ENCODE results near the gene NRM.
A peak's percentile ranks its signal among the peaks of the same experiment; 100 is the strongest.
"Not testable (repeated sequence)": the region's sequence is repeated elsewhere in the genome, so short reads cannot be mapped to it uniquely, and the experiment has no call there.

Gene NRM

GRCh38 chr6:30719791-30720737 lies 29.3 kb upstream of the NRM start, which contains the start of gene TUBB:
Gene TUBB (plus strand): TSS chr6:30720352. CDS start chr6:30720507, 155 bp downstream.
- DNase-seq = peak; percentile 96

- DNase-seq = no peak
Observed at GRCh38 chr6:30719356-30719755, 28.6 kb upstream of the NRM start.

- DNase-seq = not testable (repeated sequence)
Observed at GRCh38 chr6:30717845-30718720, 27.3 kb upstream of the NRM start.

- DNase-seq = peak; percentile 100
Observed at GRCh38 chr6:30717129-30717844, 26.5 kb upstream of the NRM start, which contains the start of gene MDC1. Gene MDC1 (minus strand): TSS chr6:30717281. CDS start chr6:30715175, 2,106 bp downstream.

GRCh38 chr6:30716879-30717128 lies 26.0 kb upstream of the NRM start:
- no peak for DNase-seq

GRCh38 chr6:30714263-30714662 lies 23.5 kb upstream of the NRM start:
- DNase-seq = no peak

- no peak for DNase-seq
Observed at GRCh38 chr6:30712441-30712945, 21.7 kb upstream of the NRM start.

- no peak for DNase-seq
Observed at GRCh38 chr6:30711758-30712380, 21.1 kb upstream of the NRM start.

- no peak for DNase-seq
Observed at GRCh38 chr6:30709101-30709868, 18.5 kb upstream of the NRM start.

GRCh38 chr6:30707281-30707850 lies 16.6 kb upstream of the NRM start:
- no peak for DNase-seq

GRCh38 chr6:30705620-30706019 lies 14.8 kb upstream of the NRM start:
- no peak for DNase-seq

GRCh38 chr6:30703821-30704220 lies 13.0 kb upstream of the NRM start:
- DNase-seq = no peak

- DNase-seq = no peak
Observed at GRCh38 chr6:30703011-30703410, 12.2 kb upstream of the NRM start.

- no peak for DNase-seq
Observed at GRCh38 chr6:30700340-30700739, 9.6 kb upstream of the NRM start.

- no peak for DNase-seq
Observed at GRCh38 chr6:30696432-30696831, 5.6 kb upstream of the NRM start.

GRCh38 chr6:30691208-30691847 lies 544 bp upstream of the NRM start:
- no peak for DNase-seq

- DNase-seq = no peak
Observed at GRCh38 chr6:30689985-30690384, 799 bp downstream of the NRM start.

- no peak for DNase-seq
Observed at GRCh38 chr6:30689022-30689865, 1.5 kb downstream of the NRM start.

GRCh38 chr6:30688569-30688968 lies 2.2 kb downstream of the NRM start:
- peak in 1 of 2 donors; percentile 43 for DNase-seq

Data from CD4-positive, alpha-beta T cell treated with Interleukin-4 for 1 hour (primary cell).